Activated B cell treated with CpG ODN at 0.5 μM for 24 hours (primary cell): ENCODE measurements around the gene ZC3H12A. TPM values are rescaled to one million over a fixed set of nuclear protein-coding genes. Genes with fewer than 3 reads are reported as not detected.
A peak's percentile ranks its signal among the peaks of the same experiment; 100 is the strongest.

ENCODE experiments used
- ATAC-seq: fragments of 200-7000 bp; cut with Tn5 transposase; one replicate; pipeline ENCODE4 v1.10.0; 2021; ENCODE audit warnings: low read depth, mild to moderate bottlenecking, moderate library complexity
- CTCF ChIA-PET: fragments of 350-600 bp; sonication (Branson Sonifier 250); formaldehyde crosslinking; loops from one replicate; lab custom pipeline; 2021; ENCODE audit warnings: antibody characterized with exemption; lab: Charles Lee
- POLR2A ChIA-PET: fragments of 350-600 bp; sonication (Branson Sonifier 250); formaldehyde crosslinking; loops from one replicate; lab custom pipeline; 2021; ENCODE audit warnings: antibody characterized with exemption; lab: Charles Lee
- DNase-seq: peaks from one replicate; pipeline ENCODE4 v3.0.0; 2022
- H3K27ac Mint-ChIP-seq: one replicate; pipeline ENCODE4 v1.8.0; 2020; ENCODE audit warnings: mixed read lengths
- H3K27me3 Mint-ChIP-seq: one replicate; pipeline ENCODE4 v1.8.0; 2021; ENCODE audit warnings: mixed read lengths
- H3K36me3 Mint-ChIP-seq: one replicate; pipeline ENCODE4 v1.8.0; 2021; ENCODE audit warnings: low read depth, mixed read lengths
- H3K4me1 Mint-ChIP-seq: one replicate; pipeline ENCODE4 v1.8.0; 2021; ENCODE audit warnings: mixed read lengths
- H3K4me3 Mint-ChIP-seq: one replicate; pipeline ENCODE4 v1.8.0; 2020; ENCODE audit warnings: mild to moderate bottlenecking, mixed read lengths
- H3K9me3 Mint-ChIP-seq: one replicate; pipeline ENCODE4 v1.8.0; 2020; ENCODE audit warnings: mixed read lengths
- CTCF ChIP-seq: fragments of 200-600 bp; IDR thresholded peaks from one replicate; pipeline ENCODE4 v1.8.0; 2022; ENCODE audit warnings: antibody characterized with exemption, mild to moderate bottlenecking
- intact Hi-C: fragments of 100-400 bp; cut with micrococcal nuclease; formaldehyde crosslinking; loops from one replicate; pipeline ENCODE4 v1.15.1; 2024
- total RNA-seq: library from RNA; stranded (reverse); gene quantifications from 2 replicates; pipeline ENCODE4 v1.2.3, GENCODE V29; 2022

The ZC3H12A gene
- total RNA-seq, 1 donor from 2014 or later: 145 TPM

DNA sequence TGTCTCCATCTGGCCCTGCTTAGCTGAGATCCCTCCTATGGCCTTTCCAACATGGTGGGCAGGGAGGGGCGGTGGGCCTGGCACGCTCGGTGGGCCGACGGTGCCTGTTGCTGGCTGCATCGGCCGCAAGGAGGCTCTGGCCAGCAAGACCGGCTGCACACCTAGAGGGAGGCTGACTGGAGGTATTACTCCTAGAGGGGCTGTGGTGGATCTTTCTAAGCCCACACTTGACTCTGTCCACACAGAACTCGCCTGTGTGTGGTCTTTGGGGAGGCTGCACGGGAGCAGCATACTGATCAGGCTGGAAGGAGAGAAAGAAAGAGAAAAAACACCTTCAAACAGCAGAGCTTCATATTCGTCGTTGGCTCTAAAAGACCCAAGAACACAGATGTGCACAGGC, 41.7 kb upstream of the ZC3H12A start:
- no peak overlapping the region for H3K4me3 Mint-ChIP-seq
- intact Hi-C loops: loop anchor here (10.0 kb wide), 1 partner anchor 398 kb away; the partner anchor contains the start of gene GRIK3
- TF ChIP-seq CTCF: no peak
- no peak for ATAC-seq
- no peak for DNase-seq
- POLR2A ChIA-PET: no interaction called here
- no peaks in the 10 kb centered on the region for H3K4me1 Mint-ChIP-seq
- CTCF ChIA-PET: interaction anchor here (0.6 kb wide), 1 partner anchor 1320 kb away, joined by 3 read pairs; no protein-coding TSS in a partner anchor
- no peak overlapping the region for H3K27ac Mint-ChIP-seq
- no peaks in the 10 kb centered on the region for H3K36me3 Mint-ChIP-seq
- H3K27me3 Mint-ChIP-seq: peaks cover 16% of the 10 kb centered on the region
- H3K9me3 Mint-ChIP-seq: no peaks in the 10 kb centered on the region

GRCh38 chr1:37433171-37433570, 41.2 kb upstream of the ZC3H12A start:
- no peaks in the 10 kb centered on the region for H3K4me1 Mint-ChIP-seq
- CTCF ChIA-PET: no interaction called here
- H3K9me3 Mint-ChIP-seq: no peaks in the 10 kb centered on the region
- DNase-seq: no peak
- intact Hi-C loops: loop anchor here (10.0 kb wide), 1 partner anchor 398 kb away; the partner anchor contains the start of gene GRIK3
- no peaks in the 10 kb centered on the region for H3K36me3 Mint-ChIP-seq
- peaks cover 16% of the 10 kb centered on the region for H3K27me3 Mint-ChIP-seq
- POLR2A ChIA-PET: no interaction called here
- H3K27ac Mint-ChIP-seq: no peak overlapping the region
- TF ChIP-seq CTCF: no peak
- no peak for ATAC-seq
- no peak overlapping the region for H3K4me3 Mint-ChIP-seq

DNA sequence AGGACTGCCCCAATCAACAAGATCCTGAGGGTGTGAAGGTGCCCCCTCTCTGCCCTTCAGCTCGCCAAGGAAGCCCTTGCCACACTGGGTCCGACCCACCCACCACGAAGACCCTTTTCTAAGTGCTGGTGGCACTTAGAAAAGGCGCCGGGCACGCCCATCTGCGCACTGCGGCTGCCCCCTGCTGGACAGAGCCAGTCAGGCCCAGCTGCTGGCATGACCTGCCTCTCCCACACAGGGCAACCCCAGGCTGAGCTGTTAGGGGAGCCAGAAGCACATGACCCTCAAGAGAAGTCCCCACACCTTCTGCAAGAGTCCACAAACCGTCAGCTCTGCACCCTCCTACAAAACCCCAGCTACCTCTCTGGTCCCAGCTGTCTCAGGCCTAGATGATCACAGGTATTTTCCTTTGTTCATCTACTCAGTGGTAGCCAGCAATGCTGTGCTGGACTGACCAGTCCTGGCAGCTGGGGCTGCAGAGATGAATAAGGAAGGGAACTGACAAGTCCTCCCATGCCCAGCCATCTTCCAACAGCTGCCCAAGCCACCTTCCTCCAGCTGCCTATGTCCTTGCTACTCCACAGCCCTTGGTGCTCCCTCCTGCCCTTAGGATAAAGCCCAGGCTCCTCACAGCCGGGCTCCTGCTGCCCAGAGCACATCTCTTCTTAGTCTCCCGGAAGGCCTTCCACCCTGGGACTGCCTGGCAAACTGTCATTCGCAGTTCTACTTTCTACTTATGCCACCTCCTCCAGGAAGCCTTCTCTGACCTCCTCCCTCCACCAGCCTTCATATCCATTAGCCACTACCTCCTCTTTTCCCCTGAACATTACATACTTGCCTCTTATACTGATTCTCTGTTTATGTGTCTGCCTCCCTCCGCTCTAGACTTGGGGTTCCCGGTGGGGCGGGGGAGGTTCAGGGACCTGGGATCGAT, 39.8 kb upstream of the ZC3H12A start:
- Mint-ChIP-seq H3K36me3 (no peaks in the 10 kb centered on the region), H3K27ac (no peak overlapping the region), H3K4me3 (no peak overlapping the region), H3K27me3 (peaks cover 16% of the 10 kb centered on the region), H3K9me3 (no peaks in the 10 kb centered on the region), H3K4me1 (no peaks in the 10 kb centered on the region)
- peak; percentile 85 for ATAC-seq
- CTCF ChIA-PET: interaction anchor here (0.6 to 2.6 kb wide), 18 partner anchors 9 to 1333 kb away, joined by 3 to 27 read pairs (median 3); no protein-coding TSS in a partner anchor
- no peak for TF ChIP-seq CTCF
- DNase-seq: peak; percentile 69
- POLR2A ChIA-PET: no interaction called here
- intact Hi-C loops: loop anchor here (1.0 to 10.0 kb wide), 7 partner anchors 112 to 918 kb away; partner anchors contain the start of gene GRIK3

DNA sequence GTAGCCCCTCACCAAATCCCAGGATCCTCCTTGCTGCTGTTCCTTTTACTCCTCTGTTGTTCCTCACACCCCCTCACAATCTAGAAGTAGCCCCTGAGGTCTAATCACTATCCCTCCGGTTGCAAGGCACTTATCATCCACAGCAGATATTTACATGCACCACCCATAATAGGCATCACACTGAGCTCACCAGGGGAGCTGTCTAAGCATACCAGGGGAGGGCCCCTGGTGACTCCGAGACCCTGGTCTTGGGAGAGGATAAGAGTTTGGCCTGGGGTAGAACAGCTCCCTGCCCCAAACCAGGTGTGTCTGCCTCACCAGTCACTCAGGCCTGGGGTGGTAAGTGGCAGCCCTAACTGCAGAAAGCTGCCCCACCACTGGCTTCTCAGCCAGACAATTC, 37.3 kb upstream of the ZC3H12A start:
- ATAC-seq: no peak
- CTCF ChIA-PET: interaction anchor here (1.5 to 2.0 kb wide), 3 partner anchors 13 to 861 kb away, joined by 4 to 5 read pairs (median 4); no protein-coding TSS in a partner anchor
- intact Hi-C loops: loop anchor here (10.0 kb wide), 1 partner anchor 402 kb away; the partner anchor contains the start of gene GRIK3
- DNase-seq: no peak
- H3K4me3 Mint-ChIP-seq: no peak overlapping the region
- H3K4me1 Mint-ChIP-seq: no peaks in the 10 kb centered on the region
- no peak for TF ChIP-seq CTCF
- H3K27me3 Mint-ChIP-seq: peaks cover 7% of the 10 kb centered on the region
- POLR2A ChIA-PET: no interaction called here
- H3K9me3 Mint-ChIP-seq: no peaks in the 10 kb centered on the region
- H3K36me3 Mint-ChIP-seq: no peaks in the 10 kb centered on the region
- no peak overlapping the region for H3K27ac Mint-ChIP-seq
